B cell (primary cell): ENCODE results near the gene CRTC2. TPM values are rescaled to one million over a fixed set of nuclear protein-coding genes. Genes with fewer than 3 reads are reported as not detected.
A peak's percentile ranks its signal among the peaks of the same experiment; 100 is the strongest.

Experiments
- ATAC-seq: fragments of 200-7000 bp; cut with Tn5 transposase; one replicate; pipeline ENCODE4 v1.10.0; 2021; ENCODE audit warnings: low read depth, mild to moderate bottlenecking, moderate number of reproducible peaks, moderate library complexity
- CTCF ChIA-PET: fragments of 350-600 bp; sonication (Branson Sonifier 250); formaldehyde crosslinking; loops from one replicate; lab custom pipeline; 2021; ENCODE audit warnings: antibody characterized with exemption, inconsistent platforms; lab: Charles Lee
- POLR2A ChIA-PET: fragments of 350-600 bp; sonication (Branson Sonifier 250); formaldehyde crosslinking; loops from one replicate; lab custom pipeline; 2021; ENCODE audit warnings: antibody characterized with exemption; lab: Charles Lee
- DNase-seq: peaks from one replicate; pipeline ENCODE4 v3.0.0; 2013
- H2AFZ ChIP-seq: 2 replicates; pipeline ENCODE4 v1.6.1; 2012; ENCODE audit warnings: mild to moderate bottlenecking, low read depth, low read length; ENCODE audit not compliant: insufficient read depth, poor library complexity, severe bottlenecking
- H3K27ac ChIP-seq, 2 donors: 1 replicate in 1 of 2; 2 replicates in 1 of 2; pipeline ENCODE4 v1.5.1; 2012 to 2013; ENCODE audit warnings: low read length in 2 of 2, mild to moderate bottlenecking in 2 of 2, moderate library complexity in 1 of 2
- H3K27me3 ChIP-seq, 4 experiments: fragments of 200-600 bp in 1 of 4; sonication (generic) in 1 of 4; replicated peaks in 1 of 4; 1 replicate in 2 of 4; 2 replicates in 2 of 4; pipeline versions ENCODE4 v1.6.1 to v1.7.0; 2013 to 2016; ENCODE audit warnings: low read length in 3 of 4, mild to moderate bottlenecking in 2 of 4, mixed read lengths in 1 of 4, moderate library complexity in 1 of 4; ENCODE audit not compliant: insufficient read depth in 4 of 4, control insufficient read depth in 3 of 4; ENCODE audit errors: control extremely low read depth in 1 of 4
- H3K36me3 ChIP-seq, 2 experiments: replicated peaks in 1 of 2; 1 replicate in 1 of 2; 2 replicates in 1 of 2; pipeline versions ENCODE4 v1.6.1 to v1.7.1; 2013; ENCODE audit warnings: low read length in 1 of 2; ENCODE audit not compliant: insufficient read depth in 2 of 2, control insufficient read depth in 1 of 2; ENCODE audit errors: control extremely low read depth in 1 of 2, extremely low read depth in 1 of 2
- H3K4me1 ChIP-seq, 2 donors: fragments of 200-600 bp in 1 of 2; sonication (generic) in 1 of 2; 1 replicate in 1 of 2; 2 replicates in 1 of 2; pipeline versions ENCODE4 v1.5.1 to v1.6.1; 2013 to 2017; ENCODE audit warnings: low read length in 2 of 2; ENCODE audit not compliant: control insufficient read depth in 2 of 2, insufficient read depth in 2 of 2
- H3K4me2 ChIP-seq: replicated peaks from 2 replicates; pipeline ENCODE3; 2012; ENCODE audit warnings: mild to moderate bottlenecking, low read depth, low read length; ENCODE audit not compliant: poor library complexity, severe bottlenecking
- H3K4me3 ChIP-seq, 5 experiments: fragments of 200-600 bp in 1 of 5; sonication (generic) in 1 of 5; 1 replicate in 3 of 5; 2 replicates in 2 of 5; pipeline versions ENCODE4 v1.5.1 to v1.7.0; 2011 to 2016; ENCODE audit warnings: low read length in 4 of 5, mild to moderate bottlenecking in 4 of 5, low read depth in 2 of 5, control low read depth in 1 of 5, moderate library complexity in 1 of 5; ENCODE audit not compliant: insufficient read depth in 1 of 5; ENCODE audit errors: control extremely low read depth in 1 of 5, extremely low read depth in 1 of 5
- H3K79me2 ChIP-seq: fragments of 200-600 bp; sonication (generic); one replicate; pipeline ENCODE4 v1.6.0; 2016; ENCODE audit warnings: low read length; ENCODE audit not compliant: control insufficient read depth, insufficient read depth
- H3K9ac ChIP-seq: fragments of 200-600 bp; sonication (generic); 2 replicates; pipeline ENCODE4 v1.6.1; 2017; ENCODE audit warnings: mild to moderate bottlenecking, low read length, moderate library complexity
- H3K9me3 ChIP-seq, 3 donors: one replicate each; pipeline versions ENCODE4 v1.6.1 to v1.7.1; 2013; ENCODE audit warnings: low read length in 2 of 3; ENCODE audit not compliant: control insufficient read depth in 2 of 3, insufficient read depth in 1 of 3; ENCODE audit errors: control extremely low read depth in 1 of 3
- H4K20me1 ChIP-seq: 2 replicates; pipeline ENCODE4 v1.6.0; 2012; ENCODE audit warnings: mild to moderate bottlenecking, low read length; ENCODE audit not compliant: insufficient read depth, control insufficient read depth, poor library complexity, severe bottlenecking
- H3K27ac Mint-ChIP-seq: one replicate; pipeline ENCODE4 v1.8.0; 2021; ENCODE audit warnings: mixed read lengths
- H3K27me3 Mint-ChIP-seq: one replicate; pipeline ENCODE4 v1.8.0; 2021; ENCODE audit warnings: mixed read lengths
- H3K4me1 Mint-ChIP-seq: one replicate; pipeline ENCODE4 v1.8.0; 2021; ENCODE audit warnings: mixed read lengths
- H3K4me3 Mint-ChIP-seq: one replicate; pipeline ENCODE4 v1.8.0; 2021; ENCODE audit warnings: mixed read lengths
- H3K9me3 Mint-ChIP-seq: one replicate; pipeline ENCODE4 v1.8.0; 2022; ENCODE audit warnings: mixed read lengths; ENCODE audit not compliant: insufficient read depth
- EZH2 ChIP-seq: IDR thresholded peaks from 2 replicates; pipeline ENCODE4 v1.6.1; 2012; ENCODE audit warnings: borderline replicate concordance, low read depth, mild to moderate bottlenecking, moderate library complexity, low read length; ENCODE audit not compliant: insufficient read depth, poor library complexity, severe bottlenecking
- WGBS: methylation state at CpG from one replicate; pipeline ENCODE4 v1.1.5; 2013; ENCODE audit warnings: missing lambda C conversion rate; ENCODE audit not compliant: insufficient coverage; 5-methylcytosine and 5-hydroxymethylcytosine counted together
- intact Hi-C: fragments of 100-400 bp; cut with micrococcal nuclease; formaldehyde crosslinking; loops from one replicate; pipeline ENCODE4 v1.10.0; 2022
- polyA plus RNA-seq: library from polyadenylated mRNA; depleted of rRNA; stranded (reverse); fragments of >200 nt; gene quantifications from 2 replicates; pipeline ENCODE4 v1.2.3, GENCODE V29; 2012
- total RNA-seq, 2 donors: library from RNA; stranded (reverse); fragments of 120-200 nt in 1 of 2; gene quantifications; 1 replicate in 1 of 2; 2 replicates in 1 of 2; pipeline versions ENCODE4 v1.2.3 to v1.2.4, GENCODE V29; 2013 to 2022
- TF ChIP-seq, protein P1 (sequence below): fragments of 200-600 bp; IDR thresholded peaks from one replicate; pipeline ENCODE4 v1.8.0; 2022; ENCODE audit warnings: antibody characterized with exemption, mild to moderate bottlenecking

CRTC2 gene
- total and polyA plus RNA-seq, 2 donors (not counting 1 experiment from before 2014, with no cell fraction given): 94.6 to 157 TPM

DNA sequence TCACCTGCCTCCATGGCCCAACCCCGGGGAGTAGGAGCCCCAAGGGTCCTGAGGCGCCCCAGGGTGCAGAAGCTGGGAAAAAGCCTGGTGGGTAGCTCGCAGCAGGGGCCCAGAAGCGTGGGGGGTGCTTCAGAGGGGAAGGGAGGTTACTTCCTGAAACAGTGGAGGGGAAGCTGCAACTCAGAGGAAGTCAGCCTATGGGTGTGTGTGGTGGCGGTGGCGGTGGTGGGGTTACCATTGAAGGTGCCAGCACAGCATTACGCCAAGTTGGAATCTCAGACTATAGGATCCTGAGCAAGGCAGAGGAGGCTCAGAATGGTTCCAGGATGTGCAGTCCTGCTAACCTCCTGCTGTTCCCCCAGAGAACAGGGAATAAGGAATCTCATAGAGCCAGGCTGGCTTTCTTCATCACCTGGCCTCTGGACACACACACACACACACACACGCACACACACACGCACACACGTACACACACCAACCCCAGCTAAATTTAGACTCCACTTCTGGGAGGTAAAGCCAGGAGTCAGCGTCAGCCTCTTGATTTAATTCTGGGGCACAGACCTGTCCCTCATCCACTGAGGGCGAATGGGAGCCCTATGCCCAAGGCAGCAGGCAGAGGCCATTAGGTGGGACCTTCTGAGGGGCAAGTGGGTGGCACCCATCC, 13.1 kb downstream of the CRTC2 start:
- no peaks in the 10 kb centered on the region for H3K27me3 ChIP-seq
- H3K9me3 Mint-ChIP-seq: no peaks in the 10 kb centered on the region
- TF ChIP-seq, protein P1, sequence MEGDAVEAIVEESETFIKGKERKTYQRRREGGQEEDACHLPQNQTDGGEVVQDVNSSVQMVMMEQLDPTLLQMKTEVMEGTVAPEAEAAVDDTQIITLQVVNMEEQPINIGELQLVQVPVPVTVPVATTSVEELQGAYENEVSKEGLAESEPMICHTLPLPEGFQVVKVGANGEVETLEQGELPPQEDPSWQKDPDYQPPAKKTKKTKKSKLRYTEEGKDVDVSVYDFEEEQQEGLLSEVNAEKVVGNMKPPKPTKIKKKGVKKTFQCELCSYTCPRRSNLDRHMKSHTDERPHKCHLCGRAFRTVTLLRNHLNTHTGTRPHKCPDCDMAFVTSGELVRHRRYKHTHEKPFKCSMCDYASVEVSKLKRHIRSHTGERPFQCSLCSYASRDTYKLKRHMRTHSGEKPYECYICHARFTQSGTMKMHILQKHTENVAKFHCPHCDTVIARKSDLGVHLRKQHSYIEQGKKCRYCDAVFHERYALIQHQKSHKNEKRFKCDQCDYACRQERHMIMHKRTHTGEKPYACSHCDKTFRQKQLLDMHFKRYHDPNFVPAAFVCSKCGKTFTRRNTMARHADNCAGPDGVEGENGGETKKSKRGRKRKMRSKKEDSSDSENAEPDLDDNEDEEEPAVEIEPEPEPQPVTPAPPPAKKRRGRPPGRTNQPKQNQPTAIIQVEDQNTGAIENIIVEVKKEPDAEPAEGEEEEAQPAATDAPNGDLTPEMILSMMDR: no peak
- TF ChIP-seq EZH2: no peak
- ATAC-seq (peak; percentile 44), DNase-seq (peak; percentile 92)
- H2AFZ ChIP-seq: peak overlapping the region; percentile 53
- peaks cover 13 to 60% of the 10 kb centered on the region in 2 experiments for H3K36me3 ChIP-seq
- H3K4me3 Mint-ChIP-seq: peak overlapping the region; percentile 94
- peaks cover 34 to 54% of the 10 kb centered on the region in 2 donors for H3K4me1 ChIP-seq
- ChIA-PET POLR2A (interaction anchor here (0.5 to 4.4 kb wide), 15 partner anchors 15 to 410 kb away, joined by 3 to 124 read pairs (median 8); partner anchors contain the start of genes CHTOP, CREB3L4, CRTC2 and GATAD2B), CTCF (interaction anchor here (0.7 to 5.9 kb wide), 19 partner anchors 11 to 163 kb away, joined by 3 to 65 read pairs (median 6); partner anchors contain the start of genes CREB3L4, CRTC2, GATAD2B and JTB)
- peak overlapping the region; percentile 54 to 95 (median 85) for H3K4me3 ChIP-seq
- intact Hi-C loops: loop anchor here (1.0 to 5.0 kb wide), 3 partner anchors 22 to 218 kb away; partner anchors contain the start of gene INTS3
- peak overlapping the region; percentile 89 for H3K4me2 ChIP-seq
- peak overlapping the region; percentile 91 to 98 for H3K27ac ChIP-seq
- H3K4me1 Mint-ChIP-seq: peaks cover 54% of the 10 kb centered on the region
- H3K27me3 Mint-ChIP-seq: no peaks in the 10 kb centered on the region
- H3K27ac Mint-ChIP-seq: peak overlapping the region; percentile 96
- 0% methylated on average over 12 of the region's 12 CpGs for WGBS
- H3K79me2 ChIP-seq: peaks cover 56% of the 10 kb centered on the region
- no peaks in the 10 kb centered on the region for H3K9me3 ChIP-seq
- H3K9ac ChIP-seq: peak overlapping the region; percentile 89
- peaks cover 56% of the 10 kb centered on the region for H4K20me1 ChIP-seq

DNA sequence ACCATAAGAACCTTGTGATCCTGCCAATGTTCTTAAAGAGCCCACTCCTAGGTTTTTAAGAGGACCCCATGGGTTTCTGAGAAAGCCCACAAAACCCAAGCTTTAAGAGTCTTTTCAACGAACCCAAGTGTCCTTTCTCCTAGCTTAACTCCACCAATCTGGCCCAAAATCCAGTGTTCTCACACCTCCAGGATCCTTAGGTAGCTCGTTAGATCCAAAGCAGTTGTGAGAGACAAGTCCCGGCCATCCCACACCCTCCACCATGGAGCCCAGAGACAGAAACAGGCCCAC, 13.6 kb downstream of the CRTC2 start:
- peaks cover 29 to 49% of the 10 kb centered on the region in 2 donors for H3K4me1 ChIP-seq

More for the DNA sequence above, 13.6 kb downstream of the CRTC2 start:
- no peak for DNase-seq
- Mint-ChIP-seq H3K4me3 (peak overlapping the region; percentile 94), H3K9me3 (no peaks in the 10 kb centered on the region), H3K27ac (peak overlapping the region; percentile 96), H3K4me1 (peaks cover 51% of the 10 kb centered on the region), H3K27me3 (no peaks in the 10 kb centered on the region)
- no peak for ATAC-seq
- H3K9ac ChIP-seq: peak overlapping the region; percentile 89
- H3K4me3 ChIP-seq: peak overlapping the region; percentile 54 to 95 (median 85)
- WGBS: 0% methylated on average over 2 of the region's 3 CpGs
- peak overlapping the region; percentile 89 for H3K4me2 ChIP-seq
- H2AFZ ChIP-seq: peak overlapping the region; percentile 53
- TF ChIP-seq, protein P1: no peak
- no peak for TF ChIP-seq EZH2
- no peaks in the 10 kb centered on the region for H3K9me3 ChIP-seq
- ChIA-PET POLR2A (interaction anchor here (0.5 to 4.4 kb wide), 13 partner anchors 15 to 409 kb away, joined by 3 to 124 read pairs (median 14); partner anchors contain the start of genes CHTOP, CREB3L4, CRTC2 and GATAD2B), CTCF (interaction anchor here (0.7 to 5.9 kb wide), 10 partner anchors 13 to 123 kb away, joined by 3 to 65 read pairs (median 24); partner anchors contain the start of genes CREB3L4, CRTC2, GATAD2B and JTB)
- peaks cover 57% of the 10 kb centered on the region for H3K79me2 ChIP-seq
- peak overlapping the region; percentile 91 to 98 for H3K27ac ChIP-seq
- no peaks in the 10 kb centered on the region for H3K27me3 ChIP-seq
- H4K20me1 ChIP-seq: peaks cover 54% of the 10 kb centered on the region
- peaks cover 15 to 60% of the 10 kb centered on the region in 2 experiments for H3K36me3 ChIP-seq
- intact Hi-C loops: loop anchor here (1.0 to 5.0 kb wide), 3 partner anchors 21 to 217 kb away; partner anchors contain the start of gene INTS3
